Left lung (tissue), 10 donors: ENCODE data around the gene SASH1. TPM values are rescaled to one million over a fixed set of nuclear protein-coding genes. Genes with fewer than 3 reads are reported as not detected.

Experiments
- ATAC-seq: fragments of 200-7000 bp; cut with Tn5 transposase; one replicate; pipeline ENCODE4 v1.9.1; 2020; ENCODE audit warnings: moderate library complexity
- DNase-seq, 4 donors: peaks; one replicate each; pipeline ENCODE4 v3.0.0-alpha.2; 2013 to 2020
- H3K27ac ChIP-seq, 2 donors: fragments of 200-600 bp; sonication (generic) in 1 of 2; one replicate each; pipeline versions ENCODE4 v1.5.0 to v1.8.0; 2020 to 2021
- H3K27me3 ChIP-seq, 2 donors: fragments of 200-600 bp; sonication (generic) in 1 of 2; one replicate each; pipeline versions ENCODE4 v1.5.0 to v1.8.0; 2020 to 2021
- H3K36me3 ChIP-seq, 2 donors: fragments of 200-600 bp; sonication (generic) in 1 of 2; one replicate each; pipeline versions ENCODE4 v1.5.0 to v1.8.0; 2020 to 2021
- H3K4me1 ChIP-seq, 2 donors: fragments of 200-600 bp; one replicate each; pipeline ENCODE4 v1.8.0; 2021
- H3K4me3 ChIP-seq, 2 donors: fragments of 200-600 bp; sonication (generic) in 1 of 2; one replicate each; pipeline versions ENCODE4 v1.5.0 to v1.8.0; 2020 to 2021; ENCODE audit warnings: mild to moderate bottlenecking in 1 of 2
- H3K9me3 ChIP-seq, 2 donors: fragments of 200-600 bp; sonication (generic) in 1 of 2; one replicate each; pipeline versions ENCODE4 v1.5.0 to v1.8.0; 2020 to 2021
- CTCF ChIP-seq, 2 donors: fragments of 200-600 bp; sonication (generic) in 1 of 2; IDR thresholded peaks; one replicate each; pipeline versions ENCODE4 v1.5.0 to v1.8.0; 2021; ENCODE audit warnings: antibody characterized with exemption in 2 of 2
- intact Hi-C, 2 donors: fragments of 100-400 bp; cut with DNase I; formaldehyde crosslinking; loops; one replicate each; pipeline versions ENCODE4 v1.11.2 to v1.14.2; 2022
- polyA plus RNA-seq, 6 donors: library from polyadenylated mRNA; unstranded; fragments of 120-200 nt; gene quantifications; one replicate each; pipeline ENCODE4 v1.2.1, GENCODE V29; 2013; ENCODE audit not compliant: insufficient read length in 6 of 6
- total RNA-seq, 2 donors: library from RNA; stranded (reverse); fragmentation: NEBNext Ultra II Directional; extraction: Animal tissue kit (Norgen Biotek cat#: 25700); gene quantifications; one replicate each; pipeline ENCODE4 v1.2.1, GENCODE V29; 2021
- donor health status: DM: no; HTN: yes; CAD: no.
- donor health status: DM: no; HTN: no; CAD: no.

SASH1 gene
- total and polyA plus RNA-seq, 8 donors = 31.4 to 53.5 (median 34.8) TPM

GRCh38 chr6:148398678-148399077 lies 56.0 kb downstream of the SASH1 start:
- intact Hi-C loops = no loop called here
- no peaks in the 10 kb centered on the region for H3K27me3 ChIP-seq
- peak overlapping the region in 1 of 2 donors; percentile 38 for H3K27ac ChIP-seq
- TF ChIP-seq CTCF (IDR thresholded peaks at IDR 0.05) = no peak
- no peak for ATAC-seq
- no peaks in the 10 kb centered on the region for H3K36me3 ChIP-seq
- no peaks in the 10 kb centered on the region for H3K9me3 ChIP-seq
- H3K4me3 ChIP-seq = no peak overlapping the region
- no peak for DNase-seq
- peaks cover 0 to 20% of the 10 kb centered on the region in 2 donors for H3K4me1 ChIP-seq

GRCh38 chr6:148401571-148401970 lies 58.9 kb downstream of the SASH1 start:
- ATAC-seq = no peak
- Histone ChIP-seq H3K4me1 (peaks cover 0 to 25% of the 10 kb centered on the region in 2 donors), H3K9me3 (no peaks in the 10 kb centered on the region), H3K27ac (peak overlapping the region in 1 of 2 donors; percentile 25), H3K4me3 (no peak overlapping the region), H3K36me3 (no peaks in the 10 kb centered on the region), H3K27me3 (no peaks in the 10 kb centered on the region)
- DNase-seq = no peak
- intact Hi-C loops = no loop called here
- no peak for TF ChIP-seq CTCF (IDR thresholded peaks at IDR 0.05)

- DNase-seq (no peak), ATAC-seq (no peak)
- Histone ChIP-seq H3K27ac (no peak overlapping the region), H3K4me3 (no peak overlapping the region), H3K9me3 (no peaks in the 10 kb centered on the region), H3K36me3 (no peaks in the 10 kb centered on the region), H3K27me3 (no peaks in the 10 kb centered on the region), H3K4me1 (peaks cover 0 to 17% of the 10 kb centered on the region in 2 donors)
- intact Hi-C loops = no loop called here
- TF ChIP-seq CTCF (IDR thresholded peaks at IDR 0.05) = no peak
These were observed 61.9 kb downstream of the SASH1 start for GRCh38 chr6:148404456-148405054.

GRCh38 chr6:148405894-148406293 lies 63.3 kb downstream of the SASH1 start:
- Histone ChIP-seq H3K4me3 (no peak overlapping the region), H3K4me1 (peaks cover 0 to 11% of the 10 kb centered on the region in 2 donors), H3K36me3 (no peaks in the 10 kb centered on the region), H3K27me3 (no peaks in the 10 kb centered on the region), H3K9me3 (no peaks in the 10 kb centered on the region), H3K27ac (peak overlapping the region in 1 of 2 donors; percentile 61)
- intact Hi-C loops = no loop called here
- ATAC-seq (peak; percentile 60), DNase-seq (no peak)
- no peak for TF ChIP-seq CTCF (IDR thresholded peaks at IDR 0.05)

GRCh38 chr6:148406579-148407371 lies 64.1 kb downstream of the SASH1 start:
- DNase-seq = no peak
- peaks cover 0 to 11% of the 10 kb centered on the region in 2 donors for H3K4me1 ChIP-seq
- H3K9me3 ChIP-seq = no peaks in the 10 kb centered on the region
- no peaks in the 10 kb centered on the region for H3K36me3 ChIP-seq
- TF ChIP-seq CTCF (IDR thresholded peaks at IDR 0.05) = no peak
- no peak overlapping the region for H3K4me3 ChIP-seq
- no peak for ATAC-seq
- no peaks in the 10 kb centered on the region for H3K27me3 ChIP-seq
- H3K27ac ChIP-seq = peak overlapping the region in 1 of 2 donors; percentile 61
- intact Hi-C loops = no loop called here
